Inflammatory macrophage treated with lipopolysaccharide for 4 hours (primary cell): ENCODE results near the gene TMEM240.
"Not testable (repeated sequence)": the region's sequence is repeated elsewhere in the genome, so short reads cannot be mapped to it uniquely, and the experiment has no call there.

ENCODE experiments used
- DNase-seq: peaks from one replicate; pipeline ENCODE4 v3.0.0-alpha.2; 2020

The TMEM240 gene

DNA sequence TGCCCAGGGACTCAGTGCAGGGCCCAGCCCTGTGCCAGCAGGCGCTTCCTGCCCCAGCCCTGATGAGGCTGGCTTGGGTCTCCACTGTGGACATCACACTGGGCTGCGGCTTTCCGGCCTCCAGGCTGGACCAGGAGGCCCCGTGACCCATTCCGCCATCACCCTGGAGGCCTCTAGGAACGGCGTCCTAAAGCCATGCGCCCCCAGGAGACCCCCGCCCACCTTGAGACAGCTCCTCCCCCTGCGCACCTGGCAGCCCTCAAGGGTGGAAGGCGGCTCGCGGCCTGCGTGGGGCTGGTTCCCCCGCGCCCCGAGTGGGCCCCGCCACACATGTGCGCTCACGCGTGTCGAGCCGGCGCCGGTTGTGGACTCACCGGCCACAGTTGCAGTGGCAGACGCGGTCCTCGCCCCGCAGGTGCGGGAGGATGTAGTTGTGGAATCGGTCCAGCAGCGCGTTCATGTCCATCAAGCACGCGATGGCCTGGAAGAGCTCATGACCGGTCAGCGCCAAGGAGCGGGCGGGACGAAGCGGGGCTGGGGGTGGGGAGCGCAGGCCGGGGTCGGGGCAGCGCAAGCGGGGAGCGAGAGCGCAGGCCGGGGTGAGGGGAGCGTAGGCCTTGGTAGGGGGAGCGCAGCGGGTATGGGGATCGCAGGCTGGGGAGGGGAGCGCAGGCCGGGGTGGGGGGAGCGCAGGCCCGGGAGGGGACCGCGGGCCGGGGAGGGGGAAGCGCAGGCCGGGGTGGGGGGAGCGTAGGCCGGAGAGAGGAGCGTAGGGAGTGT is 924 bp downstream of the TMEM240 start:
- DNase-seq: no peak

- no peak for DNase-seq
These were observed 1.5 kb downstream of the TMEM240 start for GRCh38 chr1:1538989-1539309.

DNA sequence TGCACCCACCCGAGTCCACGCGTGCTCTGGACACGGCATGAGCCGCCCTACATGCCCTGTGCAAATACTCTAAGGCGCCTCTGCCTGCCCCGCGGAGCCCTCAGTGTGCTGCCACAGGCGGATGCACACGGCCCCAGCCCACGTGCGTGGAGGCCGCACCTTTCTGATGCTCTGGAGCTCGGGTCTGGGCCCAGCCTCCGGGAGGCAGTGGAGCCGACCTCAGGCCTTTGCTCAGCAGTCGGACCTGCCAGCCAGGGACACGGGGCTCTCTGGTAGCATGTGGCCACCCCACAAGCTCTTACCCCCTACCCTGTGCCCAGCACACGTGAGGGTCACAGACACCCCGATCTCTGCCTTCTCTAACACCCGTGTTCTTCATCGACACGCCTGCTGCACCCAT is 2.1 kb downstream of the TMEM240 start:
- DNase-seq: no peak

GRCh38 chr1:1537626-1538250 is 2.7 kb downstream of the TMEM240 start:
- DNase-seq: no peak

DNA sequence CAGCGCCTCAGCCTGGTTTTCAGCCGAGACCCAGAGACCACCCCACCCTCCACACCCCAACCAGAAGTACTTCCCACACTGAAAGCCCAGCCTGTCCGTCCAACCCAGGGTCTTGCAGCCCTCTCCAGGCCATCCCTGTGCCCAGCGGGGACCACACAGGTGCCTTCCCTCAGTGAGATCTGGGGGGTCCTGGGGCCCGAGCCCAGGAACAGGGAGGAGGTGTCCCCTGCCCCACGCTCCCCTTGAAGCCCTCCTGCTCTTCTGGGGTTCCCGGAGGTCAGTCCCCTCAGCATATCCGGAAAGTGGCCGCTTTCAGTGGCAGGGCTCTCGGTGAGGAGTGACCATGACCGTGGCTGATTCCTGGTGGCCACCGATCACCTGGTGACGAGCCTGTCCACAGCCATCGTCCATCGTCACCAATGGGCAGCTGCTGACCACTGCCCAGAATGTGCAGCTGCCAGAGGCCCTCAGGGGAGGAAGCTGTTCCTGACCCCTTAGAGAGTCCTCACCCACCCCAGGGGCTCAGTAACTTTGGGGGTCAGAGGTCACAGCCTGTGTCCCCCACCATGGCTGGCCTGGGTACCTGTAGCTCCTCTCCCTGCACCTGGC is 3.4 kb downstream of the TMEM240 start:
- DNase-seq: no peak

- no peak for DNase-seq
These were observed 4.1 kb downstream of the TMEM240 start for GRCh38 chr1:1536019-1536937.

- DNase-seq: no peak
These were observed 5.0 kb downstream of the TMEM240 start for GRCh38 chr1:1535201-1536018.

DNA sequence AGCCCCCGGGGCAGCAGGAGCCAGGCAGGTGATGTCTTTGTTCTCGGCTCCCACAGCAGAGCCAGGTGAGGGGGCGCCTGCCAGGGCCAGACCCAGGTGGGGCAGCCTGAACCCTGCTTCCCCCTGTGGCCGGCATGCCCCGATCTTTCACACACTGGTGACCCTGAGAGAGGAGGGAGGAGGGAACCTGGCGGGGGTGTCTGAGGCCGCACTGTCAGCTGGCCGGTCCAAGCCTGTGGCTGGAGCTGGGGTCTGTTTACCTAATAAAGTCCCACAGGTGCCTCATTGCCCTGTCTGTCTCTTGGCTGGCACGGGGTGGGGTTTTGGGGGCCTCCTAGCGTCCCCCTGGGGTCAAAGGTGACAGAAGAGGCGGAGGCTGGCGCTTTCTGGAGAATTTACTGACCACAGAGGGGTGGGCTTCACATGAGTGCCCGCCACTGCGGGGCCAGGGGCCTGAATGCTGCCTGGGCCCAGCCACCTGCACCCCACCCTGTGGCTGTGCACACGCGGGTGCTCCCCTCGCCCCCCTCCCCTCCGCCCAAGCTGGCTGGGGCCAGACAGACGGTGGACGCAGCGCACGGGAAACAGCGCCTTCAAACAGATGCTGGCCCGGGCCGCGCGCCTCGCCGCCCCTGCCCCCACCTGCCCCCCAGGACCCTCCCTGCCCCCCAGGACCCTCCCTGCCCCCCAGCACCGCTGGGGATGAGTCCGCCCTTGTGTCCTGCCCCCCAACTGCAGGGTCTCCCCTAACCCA is 5.8 kb downstream of the TMEM240 start:
- DNase-seq: no peak

GRCh38 chr1:1533894-1534291 is 6.5 kb downstream of the TMEM240 start:
- DNase-seq: not testable (repeated sequence)

DNA sequence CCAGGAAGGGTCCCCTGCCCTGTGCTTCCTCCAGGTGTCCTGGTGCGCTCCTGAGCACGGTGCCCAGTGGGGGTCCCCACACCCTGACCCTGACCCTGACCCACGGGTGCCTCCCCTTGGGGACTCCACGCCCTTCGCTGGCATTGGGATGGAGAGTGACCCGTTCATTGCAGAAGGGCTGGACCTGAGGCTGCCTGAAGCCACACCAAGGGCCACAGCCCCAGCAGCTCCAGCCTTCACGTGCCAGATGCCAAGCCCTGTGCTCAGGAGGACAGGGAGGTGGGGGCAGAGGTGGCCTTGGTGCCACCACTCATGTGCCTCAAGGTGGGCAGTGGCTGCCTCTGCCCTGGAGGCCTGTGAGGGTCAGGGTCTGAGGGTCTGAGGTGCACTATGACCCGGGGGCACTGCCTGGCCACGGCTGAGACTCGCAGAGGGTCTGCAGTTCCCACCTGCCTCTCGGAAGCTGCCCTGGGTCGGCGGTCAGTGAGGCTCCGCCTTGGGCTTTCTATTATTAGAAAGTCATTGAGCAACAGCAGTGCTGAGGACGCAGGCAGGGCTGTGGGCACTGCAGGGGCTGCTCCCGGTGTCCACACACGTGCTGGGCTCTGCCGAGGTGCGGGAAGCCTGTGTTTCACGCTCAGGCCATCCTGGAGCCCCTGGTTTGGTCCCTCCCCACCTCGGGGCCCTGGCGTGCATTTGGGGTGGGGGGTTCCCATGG is 7.1 kb downstream of the TMEM240 start:
- DNase-seq: not testable (repeated sequence)

- DNase-seq: no peak
These were observed 8.5 kb downstream of the TMEM240 start for GRCh38 chr1:1531947-1532346.

GRCh38 chr1:1529936-1530335 is 10.5 kb downstream of the TMEM240 start:
- no peak for DNase-seq

DNA sequence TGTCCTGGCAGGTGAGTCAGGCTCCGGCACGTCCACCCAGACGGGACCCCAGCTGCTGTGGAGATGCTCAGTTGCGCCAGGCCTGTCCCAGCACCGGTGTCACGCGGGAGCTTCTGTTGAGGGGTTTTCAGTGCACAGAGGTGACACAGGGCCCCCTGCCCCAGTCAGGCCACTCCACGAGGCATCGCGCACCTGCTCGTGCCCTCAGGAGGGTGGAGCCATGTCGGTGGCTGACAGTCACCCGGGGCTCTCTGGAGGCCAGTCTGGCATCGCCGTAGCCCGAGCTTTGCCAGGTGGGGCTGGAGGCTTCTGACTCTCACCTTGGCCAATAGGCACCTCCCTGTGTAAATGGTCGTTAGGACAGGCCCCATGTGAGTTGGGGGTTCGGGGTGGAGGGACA is 11.1 kb downstream of the TMEM240 start:
- no peak for DNase-seq

- no peak for DNase-seq
These were observed 11.8 kb downstream of the TMEM240 start for GRCh38 chr1:1528301-1529267.

DNA sequence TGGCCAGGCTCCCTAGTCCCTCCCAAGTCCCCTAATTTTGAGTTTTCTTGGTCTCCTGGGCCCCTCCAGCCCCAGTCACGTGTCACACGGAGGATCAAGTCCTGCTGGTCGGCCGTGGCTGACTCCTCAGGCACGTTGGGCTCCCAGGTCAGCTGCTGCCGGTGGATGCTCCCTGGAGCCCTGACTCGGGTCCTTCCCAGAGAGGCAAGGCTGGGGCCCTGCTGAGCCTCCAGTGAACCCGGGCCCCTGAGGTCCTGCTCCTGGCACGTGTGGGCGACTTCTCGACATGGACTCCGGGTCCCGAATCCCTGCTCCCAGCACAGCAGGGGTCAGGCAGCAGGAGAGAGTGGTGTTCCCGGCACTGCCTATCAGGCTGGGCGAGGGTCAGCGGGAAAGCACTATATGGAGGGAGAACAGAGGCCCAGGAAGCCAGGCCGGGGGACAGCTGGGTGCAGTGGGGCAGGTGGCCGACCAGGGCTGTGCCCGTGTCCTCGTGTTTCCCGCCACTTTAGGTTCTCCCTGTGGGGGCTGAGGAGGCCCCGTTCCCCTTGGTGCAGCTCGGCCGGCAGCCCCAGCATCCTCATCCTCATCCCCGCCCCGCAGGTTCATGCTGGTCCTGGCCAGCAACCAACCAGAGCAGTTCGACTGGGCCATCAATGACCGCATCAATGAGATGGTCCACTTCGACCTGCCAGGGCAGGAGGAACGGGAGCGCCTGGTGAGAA is 13.2 kb downstream of the TMEM240 start:
- DNase-seq: no peak

GRCh38 chr1:1526476-1526875 is 13.9 kb downstream of the TMEM240 start:
- DNase-seq: not testable (repeated sequence)

GRCh38 chr1:1524750-1525383 is 15.6 kb downstream of the TMEM240 start:
- not testable (repeated sequence) for DNase-seq

- not testable (repeated sequence) for DNase-seq
These were observed 16.8 kb downstream of the TMEM240 start for GRCh38 chr1:1523651-1524050.
